SK-N-MC (cell line): ENCODE results near the gene CASP1.

Experiments
- DNase-seq: peaks from one replicate; pipeline ENCODE4 v3.0.0-alpha.2; 2011; ENCODE audit warnings: low read depth, low spot score
- H3K27ac ChIP-seq: fragments of 200-600 bp; sonication (generic); 2 replicates; pipeline ENCODE4 v1.5.1; 2016; ENCODE audit warnings: mixed run types
- H3K36me3 ChIP-seq: fragments of 200-600 bp; sonication (generic); 2 replicates; pipeline ENCODE4 v1.6.1; 2017; ENCODE audit warnings: antibody characterized with exemption, low read length, mixed read lengths; ENCODE audit not compliant: insufficient read depth
- H3K4me3 ChIP-seq: fragments of 200-600 bp; sonication (generic); 2 replicates; pipeline ENCODE4 v1.5.1; 2016
- H3K9ac ChIP-seq: fragments of 200-600 bp; sonication (generic); 2 replicates; pipeline ENCODE4 v1.8.0; 2017; ENCODE audit warnings: mixed run types, mixed read lengths; ENCODE audit not compliant: insufficient read length
- H3K9me3 ChIP-seq: fragments of 200-600 bp; sonication (generic); 2 replicates; pipeline ENCODE4 v1.6.1; 2017; ENCODE audit warnings: low read depth, mild to moderate bottlenecking, antibody characterized with exemption, low read length, moderate library complexity, mixed read lengths
- EZH2 ChIP-seq: fragments of 200-600 bp; sonication (generic); IDR thresholded peaks from one replicate; pipeline ENCODE4 v1.6.1; 2017; ENCODE audit warnings: antibody characterized with exemption
- FOXP2 ChIP-seq: optimal IDR thresholded peaks from 2 replicates; pipeline ENCODE3; 2011; ENCODE audit warnings: mild to moderate bottlenecking, moderate library complexity; ENCODE audit not compliant: insufficient read depth; ENCODE audit errors: extremely low read length, control extremely low read depth
- POLR2AphosphoS5 ChIP-seq: IDR thresholded peaks from 2 replicates; pipeline ENCODE4 v1.6.1; 2012; ENCODE audit warnings: mild to moderate bottlenecking, low read depth, low read length, borderline replicate concordance

CASP1 gene

GRCh38 chr11:105033781-105034180 is 1.2 kb downstream of the CASP1 start:
- no peaks in the 10 kb centered on the region for H3K36me3 ChIP-seq
- H3K9me3 ChIP-seq: no peaks in the 10 kb centered on the region
- H3K9ac ChIP-seq: no peak overlapping the region
- H3K4me3 ChIP-seq: no peak overlapping the region
- H3K27ac ChIP-seq: no peak overlapping the region
- TF ChIP-seq EZH2 (no peak), POLR2AphosphoS5 (no peak), FOXP2 (no peak)
- DNase-seq: no peak

DNA sequence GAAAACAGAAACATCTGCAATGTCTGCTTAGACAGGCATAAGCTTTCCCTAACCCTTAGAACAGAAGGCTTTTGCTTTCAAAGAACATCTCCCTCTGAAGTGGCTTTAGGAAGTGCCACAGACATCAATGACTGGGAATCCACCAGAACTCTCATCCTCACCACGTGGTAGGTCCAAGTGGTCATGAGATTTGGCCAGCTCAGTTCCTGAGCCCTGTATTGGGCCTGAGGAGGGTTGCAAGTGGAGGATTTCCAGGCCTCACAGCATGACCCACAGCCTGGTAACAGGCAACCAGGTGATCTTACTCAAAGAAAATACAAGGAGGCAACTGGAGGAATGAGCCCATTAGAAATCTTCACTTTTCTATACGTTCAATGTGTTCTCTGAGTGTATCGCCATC is 1.6 kb downstream of the CASP1 start:
- Histone ChIP-seq H3K4me3 (no peak overlapping the region), H3K9ac (no peak overlapping the region), H3K27ac (no peak overlapping the region), H3K36me3 (no peaks in the 10 kb centered on the region), H3K9me3 (no peaks in the 10 kb centered on the region)
- TF ChIP-seq FOXP2 (no peak), EZH2 (no peak), POLR2AphosphoS5 (no peak)
- DNase-seq: no peak

DNA sequence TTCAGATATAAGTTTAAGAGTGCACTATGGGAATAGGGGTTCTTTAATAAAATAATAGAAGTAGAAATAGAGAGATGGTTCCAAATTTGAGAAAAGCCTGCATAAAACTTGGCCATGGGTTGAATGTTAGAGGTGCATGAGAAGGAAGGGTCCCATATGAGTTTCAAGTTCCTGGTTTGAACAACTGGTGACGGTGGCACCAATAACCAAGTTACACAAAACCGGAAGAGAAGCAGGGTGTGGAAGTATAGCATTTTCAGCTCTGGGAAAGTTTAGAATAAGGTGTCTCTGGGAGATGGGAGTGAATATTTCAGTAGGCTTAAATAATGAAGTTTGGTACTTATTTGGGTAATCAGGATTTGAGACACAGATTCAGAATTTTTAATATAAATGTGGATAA is 2.4 kb downstream of the CASP1 start:
- DNase-seq: no peak
- H3K27ac ChIP-seq: no peak overlapping the region
- no peak overlapping the region for H3K4me3 ChIP-seq
- no peak overlapping the region for H3K9ac ChIP-seq
- TF ChIP-seq POLR2AphosphoS5 (no peak), FOXP2 (no peak), EZH2 (no peak)
- H3K36me3 ChIP-seq: no peaks in the 10 kb centered on the region
- H3K9me3 ChIP-seq: no peaks in the 10 kb centered on the region

DNA sequence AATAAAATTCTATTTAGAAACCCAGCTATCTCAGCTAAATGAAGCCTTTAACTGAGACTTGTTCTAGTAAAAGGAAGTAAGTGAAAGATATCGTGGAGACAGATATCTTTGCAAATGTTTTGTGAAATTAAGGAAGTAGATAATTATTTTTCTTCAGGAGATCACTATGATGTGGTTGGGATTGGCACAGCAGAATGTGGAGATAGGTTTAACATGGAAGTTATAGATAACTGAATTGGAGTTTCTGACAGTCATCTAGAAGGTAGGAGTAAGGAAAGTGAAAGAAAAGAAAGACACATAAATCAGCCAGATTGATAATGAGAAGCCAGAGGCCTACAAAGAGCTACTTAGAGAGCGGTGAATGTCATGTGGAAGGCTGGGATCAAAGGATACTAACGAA is 7.3 kb downstream of the CASP1 start:
- H3K4me3 ChIP-seq: no peak overlapping the region
- no peak overlapping the region for H3K9ac ChIP-seq
- H3K27ac ChIP-seq: no peak overlapping the region
- H3K9me3 ChIP-seq: no peaks in the 10 kb centered on the region
- H3K36me3 ChIP-seq: no peaks in the 10 kb centered on the region
- TF ChIP-seq EZH2: no peak
- TF ChIP-seq FOXP2: no peak
- no peak for TF ChIP-seq POLR2AphosphoS5
- DNase-seq: no peak

- Histone ChIP-seq H3K27ac (no peak overlapping the region), H3K4me3 (no peak overlapping the region), H3K9me3 (no peaks in the 10 kb centered on the region), H3K9ac (no peak overlapping the region), H3K36me3 (no peaks in the 10 kb centered on the region)
- TF ChIP-seq POLR2AphosphoS5 (no peak), EZH2 (no peak), FOXP2 (no peak)
- no peak for DNase-seq
These were observed 10.6 kb downstream of the CASP1 start for GRCh38 chr11:105024394-105024793.

DNA sequence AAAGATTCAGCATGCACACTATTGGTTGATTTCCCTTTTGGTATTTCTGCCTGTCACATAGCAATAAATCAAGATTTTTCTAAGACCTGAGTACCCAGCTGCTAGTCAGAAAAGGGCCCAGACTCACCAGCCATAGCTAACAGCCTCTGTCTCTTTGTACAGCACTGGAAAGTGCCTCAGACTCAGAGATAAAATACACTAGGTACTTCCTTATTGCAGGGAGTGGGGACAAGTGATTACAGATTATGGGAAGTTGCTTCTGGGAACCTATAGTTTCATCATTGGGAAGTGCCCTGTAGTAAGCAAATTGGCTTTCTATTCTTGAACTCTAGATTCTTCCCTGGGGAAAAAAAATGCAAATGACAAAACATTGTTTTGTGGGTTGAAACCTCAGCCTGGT is 11.9 kb downstream of the CASP1 start, which contains the start of gene CASP5:
Gene CASP5, minus strand, starts transcription at position 166 of the 400 bp plus-strand sequence. Its CDS starts 32 bp downstream, at position 134.
- Histone ChIP-seq H3K27ac (no peak within 1 kb of the TSS), H3K9me3 (no peaks in the 10 kb centered on the region), H3K9ac (no peak within 1 kb of the TSS), H3K4me3 (no peak within 1 kb of the TSS), H3K36me3 (no peaks in the 10 kb centered on the region)
- no peak for TF ChIP-seq EZH2
- no peak for DNase-seq

DNA sequence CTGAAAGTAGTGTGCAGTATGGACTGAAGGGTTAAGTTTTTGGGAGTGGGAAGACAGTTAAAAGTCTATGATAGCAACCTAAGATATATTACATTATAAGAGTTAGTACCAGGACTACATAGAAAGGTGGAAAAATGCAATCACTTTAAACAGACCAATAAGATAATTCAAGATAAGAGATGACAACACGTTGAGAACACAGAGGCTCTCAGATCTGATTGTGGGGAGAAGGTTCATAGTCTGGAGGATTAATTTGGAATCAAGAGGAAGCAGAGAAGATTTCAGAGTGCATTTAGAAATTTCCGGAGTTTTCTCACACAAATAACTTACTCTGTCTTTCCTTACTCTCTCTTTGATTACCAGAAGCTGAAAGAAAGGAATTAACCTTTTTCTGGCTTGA is 12.4 kb downstream of the CASP1 start:
- Histone ChIP-seq H3K27ac (no peak overlapping the region), H3K4me3 (no peak overlapping the region), H3K9me3 (no peaks in the 10 kb centered on the region), H3K9ac (no peak overlapping the region), H3K36me3 (no peaks in the 10 kb centered on the region)
- TF ChIP-seq FOXP2 (no peak), EZH2 (no peak), POLR2AphosphoS5 (no peak)
- DNase-seq: no peak

DNA sequence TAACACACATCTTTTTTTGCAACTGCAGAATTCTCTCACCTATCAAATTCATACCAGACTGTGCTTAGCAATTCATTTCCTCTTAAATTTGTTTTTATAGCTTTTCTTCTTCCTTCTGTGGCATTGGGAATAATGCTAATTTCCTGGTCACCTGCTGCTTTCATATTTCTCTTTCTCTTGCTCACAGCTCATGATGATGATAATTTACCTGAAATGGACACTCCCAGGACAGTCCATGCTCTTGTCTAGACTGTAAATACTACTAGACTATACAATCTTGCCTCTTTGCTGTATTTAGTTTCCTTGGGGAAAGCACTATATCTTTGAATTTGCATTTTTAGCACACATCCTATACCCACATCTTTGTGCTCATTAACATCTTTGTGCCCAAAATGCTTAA is 27.5 kb downstream of the CASP1 start:
- Histone ChIP-seq H3K9ac (no peak overlapping the region), H3K27ac (no peak overlapping the region), H3K36me3 (no peaks in the 10 kb centered on the region), H3K9me3 (no peaks in the 10 kb centered on the region), H3K4me3 (no peak overlapping the region)
- TF ChIP-seq POLR2AphosphoS5 (no peak), EZH2 (no peak), FOXP2 (no peak)
- no peak for DNase-seq

GRCh38 chr11:105005451-105005845 is 29.5 kb downstream of the CASP1 start:
- DNase-seq: no peak
- no peak overlapping the region for H3K9ac ChIP-seq
- H3K4me3 ChIP-seq: no peak overlapping the region
- no peak for TF ChIP-seq FOXP2
- TF ChIP-seq POLR2AphosphoS5: no peak
- no peak for TF ChIP-seq EZH2
- no peak overlapping the region for H3K27ac ChIP-seq
- no peaks in the 10 kb centered on the region for H3K9me3 ChIP-seq
- no peaks in the 10 kb centered on the region for H3K36me3 ChIP-seq
